A673 (cell line): ENCODE data around the gene KRT10. TPM values are rescaled to one million over a fixed set of nuclear protein-coding genes. Genes with fewer than 3 reads are reported as not detected.

Experiments used
- BruUV-seq: library from RNA; stranded (reverse); fragments of 400-500 nt; replicated peaks from 2 replicates; lab custom pipeline; 2021; lab: Mats Ljungman, UMichigan
- CTCF ChIA-PET: fragments of 300-600 bp; sonication (Branson Sonifier 250); formaldehyde crosslinking; loops from one replicate; lab custom pipeline; 2022; ENCODE audit warnings: antibody characterized with exemption; lab: Charles Lee
- POLR2A ChIA-PET: fragments of 300-600 bp; sonication (Branson Sonifier 250); formaldehyde crosslinking; loops from one replicate; lab custom pipeline; 2022; ENCODE audit warnings: antibody characterized with exemption; ENCODE audit not compliant: low non-redundant PET; lab: Charles Lee
- DNase-seq: peaks from one replicate; pipeline ENCODE4 v3.0.0-alpha.2; 2015; ENCODE audit warnings: low spot score
- H3K27ac ChIP-seq: fragments of 200-600 bp; sonication (generic); 2 replicates; pipeline ENCODE4 v1.5.1; 2016; ENCODE audit warnings: mixed run types, low read depth, mild to moderate bottlenecking, mixed read lengths, antibody characterized with exemption, low read length; ENCODE audit not compliant: poor library complexity, severe bottlenecking
- H3K27me3 ChIP-seq: fragments of 200-600 bp; sonication (generic); replicated peaks from 2 replicates; pipeline ENCODE4 v1.6.1; 2017; ENCODE audit warnings: mixed run types, low read depth, mild to moderate bottlenecking, mixed read lengths, antibody characterized with exemption, low read length; ENCODE audit not compliant: insufficient read depth, poor library complexity
- H3K36me3 ChIP-seq: fragments of 200-600 bp; sonication (generic); 2 replicates; pipeline ENCODE4 v1.6.1; 2016; ENCODE audit warnings: mixed run types, mild to moderate bottlenecking, mixed read lengths, antibody characterized with exemption, low read length; ENCODE audit not compliant: insufficient read depth, poor library complexity, severe bottlenecking
- H3K4me1 ChIP-seq: fragments of 200-600 bp; sonication (generic); 2 replicates; pipeline ENCODE4 v1.6.1; 2017; ENCODE audit warnings: mixed run types, mild to moderate bottlenecking, mixed read lengths, antibody characterized with exemption, low read length; ENCODE audit not compliant: insufficient read depth, poor library complexity, severe bottlenecking
- H3K4me3 ChIP-seq: fragments of 200-600 bp; sonication (generic); 2 replicates; pipeline ENCODE4 v1.5.1; 2016; ENCODE audit warnings: low read depth, mixed run types, mild to moderate bottlenecking, mixed read lengths, low read length; ENCODE audit not compliant: poor library complexity, severe bottlenecking
- H3K9me3 ChIP-seq: fragments of 200-600 bp; sonication (generic); 2 replicates; pipeline ENCODE4 v1.6.1; 2016; ENCODE audit warnings: mixed run types, low read depth, mild to moderate bottlenecking, mixed read lengths, antibody characterized with exemption, low read length; ENCODE audit not compliant: poor library complexity, severe bottlenecking
- EZH2 ChIP-seq: fragments of 200-600 bp; sonication (generic); IDR thresholded peaks from 2 replicates; pipeline ENCODE4 v1.6.1; 2017; ENCODE audit warnings: borderline replicate concordance, low read depth, mild to moderate bottlenecking, mixed read lengths, antibody characterized with exemption, low read length; ENCODE audit not compliant: poor library complexity, severe bottlenecking
- intact Hi-C: fragments of 100-400 bp; cut with micrococcal nuclease; formaldehyde crosslinking; loops from one replicate; pipeline ENCODE4 v1.10.0; 2022; ENCODE audit not compliant: unreplicated experiment
- total RNA-seq: library from RNA; stranded (reverse); gene quantifications from 2 replicates; pipeline ENCODE4 v1.2.3, GENCODE V29; 2021
- TF ChIP-seq, protein P1 (sequence below): fragments of 300-800, 200-600 bp; sonication (generic); conservative IDR thresholded peaks from 2 replicates; pipeline ENCODE4 v1.5.1; 2017; ENCODE audit warnings: low read depth, mild to moderate bottlenecking, antibody characterized with exemption, low read length, moderate library complexity, mixed read lengths

The KRT10 gene
- total RNA-seq, 1 experiment from 2014 or later, result 36.2 TPM

DNA sequence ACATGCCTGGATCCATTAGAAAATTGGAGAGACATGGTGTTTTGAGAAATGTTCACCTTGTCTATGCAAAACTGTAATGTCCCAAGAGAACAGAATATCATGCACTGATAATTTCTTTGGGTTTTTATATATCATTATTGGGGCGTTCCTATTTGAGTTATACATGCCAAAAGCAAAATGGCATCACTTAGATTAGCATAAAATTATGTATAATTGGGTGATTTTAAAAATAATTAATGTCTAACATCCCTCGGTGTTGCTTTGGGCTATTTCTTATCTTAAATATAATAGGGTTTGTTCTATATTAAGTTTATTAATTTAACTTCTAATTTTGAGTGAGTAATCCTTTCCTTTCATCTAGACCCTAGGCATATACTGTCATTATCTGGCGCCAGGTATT is 22.6 kb downstream of the KRT10 start, which contains the start of gene KRT28:
Gene KRT28, minus strand, starts transcription at position 101 of the 400 bp plus-strand sequence. Its CDS starts 66 bp downstream, at position 35.
- no peak for DNase-seq
- no TSS peak for BruUV-seq
- Histone ChIP-seq H3K4me3 (no peak within 1 kb of the TSS), H3K9me3 (no peaks in the 10 kb centered on the region), H3K36me3 (no peaks in the 10 kb centered on the region), H3K4me1 (no peaks in the 10 kb centered on the region), H3K27ac (no peak within 1 kb of the TSS), H3K27me3 (no peaks in the 10 kb centered on the region)
- TF ChIP-seq, protein P1, sequence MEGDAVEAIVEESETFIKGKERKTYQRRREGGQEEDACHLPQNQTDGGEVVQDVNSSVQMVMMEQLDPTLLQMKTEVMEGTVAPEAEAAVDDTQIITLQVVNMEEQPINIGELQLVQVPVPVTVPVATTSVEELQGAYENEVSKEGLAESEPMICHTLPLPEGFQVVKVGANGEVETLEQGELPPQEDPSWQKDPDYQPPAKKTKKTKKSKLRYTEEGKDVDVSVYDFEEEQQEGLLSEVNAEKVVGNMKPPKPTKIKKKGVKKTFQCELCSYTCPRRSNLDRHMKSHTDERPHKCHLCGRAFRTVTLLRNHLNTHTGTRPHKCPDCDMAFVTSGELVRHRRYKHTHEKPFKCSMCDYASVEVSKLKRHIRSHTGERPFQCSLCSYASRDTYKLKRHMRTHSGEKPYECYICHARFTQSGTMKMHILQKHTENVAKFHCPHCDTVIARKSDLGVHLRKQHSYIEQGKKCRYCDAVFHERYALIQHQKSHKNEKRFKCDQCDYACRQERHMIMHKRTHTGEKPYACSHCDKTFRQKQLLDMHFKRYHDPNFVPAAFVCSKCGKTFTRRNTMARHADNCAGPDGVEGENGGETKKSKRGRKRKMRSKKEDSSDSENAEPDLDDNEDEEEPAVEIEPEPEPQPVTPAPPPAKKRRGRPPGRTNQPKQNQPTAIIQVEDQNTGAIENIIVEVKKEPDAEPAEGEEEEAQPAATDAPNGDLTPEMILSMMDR, result no peak
- TF ChIP-seq EZH2, result no peak
- ChIA-PET POLR2A (no interaction called here), CTCF (no interaction called here)
- intact Hi-C loops, result loop anchor here (5.0 kb wide), 3 partner anchors 107 to 747 kb away; partner anchors contain the start of gene KRTAP4-5

DNA sequence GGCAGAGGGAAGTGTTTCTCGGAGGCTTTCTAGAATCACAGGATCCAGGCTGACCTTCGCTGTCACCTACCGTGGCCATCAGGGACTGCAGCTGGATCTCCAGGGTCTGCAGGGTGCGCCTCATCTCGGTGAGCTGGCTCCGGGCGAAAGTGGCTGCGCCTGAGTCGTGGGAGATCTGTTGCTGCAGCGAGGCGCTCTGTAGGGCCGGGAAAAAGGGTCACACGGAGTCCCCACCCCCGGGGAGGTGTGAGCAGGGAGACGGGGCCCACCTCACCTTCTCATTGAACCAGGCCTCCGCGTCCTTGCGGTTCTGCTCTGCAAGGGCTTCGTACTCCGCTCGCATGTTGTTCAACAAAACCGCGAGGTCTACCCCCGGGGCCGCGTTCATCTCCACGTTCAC is 25.6 kb downstream of the KRT10 start:
- intact Hi-C loops, result no loop called here
- DNase-seq, result no peak
- Histone ChIP-seq H3K36me3 (no peaks in the 10 kb centered on the region), H3K9me3 (no peaks in the 10 kb centered on the region), H3K4me1 (no peaks in the 10 kb centered on the region), H3K4me3 (no peak overlapping the region), H3K27ac (no peak overlapping the region), H3K27me3 (no peaks in the 10 kb centered on the region)
- ChIA-PET POLR2A (no interaction called here), CTCF (no interaction called here)
- BruUV-seq, result no TSS peak
- no peak for TF ChIP-seq EZH2
- TF ChIP-seq, protein P1, result no peak

DNA sequence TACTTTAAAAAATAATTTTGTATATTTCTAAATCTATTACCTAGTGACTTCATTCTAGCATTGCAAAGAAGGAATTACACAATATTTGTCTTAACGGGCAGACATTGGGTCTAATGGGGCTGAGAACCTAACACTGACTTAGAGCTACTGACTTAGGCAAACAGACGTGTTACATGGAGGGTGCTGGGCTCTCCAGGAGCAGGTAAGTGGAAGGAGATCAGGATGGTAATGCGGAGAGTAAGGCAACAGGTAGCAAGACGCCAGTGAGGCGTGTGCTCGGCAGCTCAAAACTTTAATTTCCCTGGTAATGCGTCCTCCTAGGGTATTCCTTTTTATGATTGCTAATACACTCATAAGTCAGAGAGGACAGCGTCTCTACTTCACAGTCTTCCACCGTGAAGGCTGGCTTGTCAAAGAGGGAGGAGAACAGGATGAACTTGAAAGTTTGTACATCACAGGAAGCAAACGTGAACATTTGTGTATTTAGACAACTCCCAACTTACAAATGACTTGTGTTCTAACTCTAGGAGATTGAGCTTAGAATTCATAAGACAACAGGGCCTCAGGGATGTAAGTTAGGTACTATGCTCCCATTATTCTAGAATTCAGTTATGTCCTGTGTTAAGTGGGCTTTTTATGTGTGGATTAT is 27.3 kb downstream of the KRT10 start:
- Histone ChIP-seq H3K27ac (no peak overlapping the region), H3K4me1 (no peaks in the 10 kb centered on the region), H3K4me3 (no peak overlapping the region), H3K36me3 (no peaks in the 10 kb centered on the region), H3K9me3 (no peaks in the 10 kb centered on the region), H3K27me3 (no peaks in the 10 kb centered on the region)
- no peak for DNase-seq
- ChIA-PET POLR2A (no interaction called here), CTCF (no interaction called here)
- no TSS peak for BruUV-seq
- intact Hi-C loops, result no loop called here
- TF ChIP-seq EZH2, result no peak
- TF ChIP-seq, protein P1, result no peak
